GM23338 (cell line): Measurements from ENCODE around the gene KCNAB1. TPM values are rescaled to one million over a fixed set of nuclear protein-coding genes. Genes with fewer than 3 reads are reported as not detected.

Experiments
- ATAC-seq: fragments of 200-7000 bp; cut with Tn5 transposase; 3 replicates; pipeline ENCODE4 v1.9.1; 2020
- DNase-seq: peaks from one replicate; pipeline ENCODE4 v3.0.0-alpha.2; 2015; ENCODE audit warnings: low spot score
- H2AFZ ChIP-seq: fragments of 200-600 bp; sonication (generic); 2 replicates; pipeline ENCODE4 v1.8.0; 2016; ENCODE audit warnings: antibody characterized with exemption, mild to moderate bottlenecking, moderate library complexity
- H3F3A ChIP-seq: fragments of 200-600 bp; sonication (generic); replicated peaks from 2 replicates; pipeline ENCODE4 v1.8.0; 2017; ENCODE audit warnings: antibody characterized with exemption, mixed run types, low read depth
- H3K27ac ChIP-seq: fragments of 200-600 bp; sonication (generic); 2 replicates; pipeline ENCODE4 v1.6.1; 2016; ENCODE audit warnings: low read depth
- H3K27me3 ChIP-seq: fragments of 200-600 bp; sonication (generic); 2 replicates; pipeline ENCODE4 v1.8.0; 2016; ENCODE audit warnings: mild to moderate bottlenecking, mixed run types, moderate library complexity; ENCODE audit not compliant: insufficient read depth
- H3K36me3 ChIP-seq: fragments of 200-600 bp; sonication (generic); 2 replicates; pipeline ENCODE4 v1.8.0; 2016; ENCODE audit warnings: mild to moderate bottlenecking; ENCODE audit not compliant: insufficient read depth
- H3K4me1 ChIP-seq: fragments of 200-600 bp; sonication (generic); 2 replicates; pipeline ENCODE4 v1.8.0; 2016; ENCODE audit warnings: mild to moderate bottlenecking, moderate library complexity; ENCODE audit not compliant: insufficient read depth
- H3K4me2 ChIP-seq: fragments of 200-600 bp; sonication (generic); 2 replicates; pipeline ENCODE4 v1.7.1; 2017; ENCODE audit warnings: mixed run types
- H3K4me3 ChIP-seq: fragments of 200-600 bp; sonication (generic); 2 replicates; pipeline ENCODE4 v1.6.1; 2016; ENCODE audit warnings: mixed run types
- H3K79me2 ChIP-seq: fragments of 200-600 bp; sonication (generic); replicated peaks from 2 replicates; pipeline ENCODE4 v1.8.0; 2017; ENCODE audit warnings: mild to moderate bottlenecking; ENCODE audit not compliant: insufficient read depth
- H3K9me2 ChIP-seq: fragments of 200-600 bp; sonication (generic); 2 replicates; pipeline ENCODE4 v1.8.0; 2017; ENCODE audit not compliant: insufficient read depth
- H4K20me1 ChIP-seq: fragments of 200-600 bp; sonication (generic); replicated peaks from 2 replicates; pipeline ENCODE4 v1.8.0; 2017; ENCODE audit warnings: mild to moderate bottlenecking; ENCODE audit not compliant: insufficient read depth
- H3K27ac Mint-ChIP-seq: 2 replicates; pipeline ENCODE4 v1.8.0; 2020; ENCODE audit warnings: inconsistent platforms, mild to moderate bottlenecking, moderate library complexity, mixed read lengths
- H3K27me3 Mint-ChIP-seq: 3 replicates; pipeline ENCODE4 v1.8.0; 2022; ENCODE audit warnings: low read depth, mild to moderate bottlenecking, moderate library complexity, mixed read lengths, inconsistent platforms; ENCODE audit not compliant: insufficient read depth, poor library complexity
- H3K36me3 Mint-ChIP-seq: 3 replicates; pipeline ENCODE4 v1.8.0; 2021; ENCODE audit warnings: low read depth, mild to moderate bottlenecking, inconsistent platforms, moderate library complexity, mixed read lengths
- H3K4me1 Mint-ChIP-seq: 3 replicates; pipeline ENCODE4 v1.8.0; 2020; ENCODE audit warnings: mild to moderate bottlenecking, inconsistent platforms, mixed read lengths
- H3K4me3 Mint-ChIP-seq: 3 replicates; pipeline ENCODE4 v1.8.0; 2021; ENCODE audit warnings: moderate library complexity, mild to moderate bottlenecking, inconsistent platforms, mixed read lengths
- H3K9me3 Mint-ChIP-seq: 3 replicates; pipeline ENCODE4 v1.8.0; 2020; ENCODE audit warnings: moderate library complexity, mild to moderate bottlenecking, inconsistent platforms, mixed read lengths
- CREB1 ChIP-seq: fragments of 250-450 bp; sonication (Bioruptor Pico); IDR thresholded peaks from 2 replicates; pipeline ENCODE4 v1.5.0; 2020; ENCODE audit warnings: low read depth, mild to moderate bottlenecking, moderate library complexity
- CTCF ChIP-seq, 2 experiments: fragments of 200-600 bp in 1 of 2; sonication (generic) in 1 of 2; conservative IDR thresholded peaks; 2 replicates each; pipeline versions ENCODE4 v1.5.1 to v1.6.1; 2016 to 2017; ENCODE audit warnings: antibody characterized with exemption in 2 of 2, low read depth in 2 of 2, mild to moderate bottlenecking in 2 of 2, moderate library complexity in 1 of 2
- EZH2 ChIP-seq: fragments of 200-600 bp; sonication (generic); IDR thresholded peaks from one replicate; pipeline ENCODE4 v1.8.0; 2017; ENCODE audit warnings: antibody characterized with exemption, mild to moderate bottlenecking, low read depth; ENCODE audit not compliant: unreplicated experiment
- EZH2phosphoT487 ChIP-seq: fragments of 200-600 bp; sonication (generic); IDR thresholded peaks from one replicate; pipeline ENCODE4 v1.8.1; 2018; ENCODE audit warnings: antibody characterized with exemption; ENCODE audit not compliant: unreplicated experiment
- NANOG ChIP-seq: IDR thresholded peaks from 2 replicates; pipeline ENCODE4 v1.6.1; 2016; ENCODE audit warnings: antibody characterized with exemption, borderline replicate concordance
- POLR2AphosphoS5 ChIP-seq: IDR thresholded peaks from 2 replicates; pipeline ENCODE4 v1.6.1; 2016; ENCODE audit warnings: antibody characterized with exemption, low read depth
- STAT1 ChIP-seq: IDR thresholded peaks from one replicate; pipeline ENCODE4 v1.6.1; 2016; ENCODE audit warnings: antibody characterized with exemption; ENCODE audit not compliant: unreplicated experiment
- ZNF331 ChIP-seq: fragments of 250-450 bp; sonication (Bioruptor Pico); IDR thresholded peaks from 2 replicates; pipeline ENCODE4 v1.5.0; 2020; ENCODE audit warnings: low read depth, mild to moderate bottlenecking, moderate library complexity
- ZNF462 ChIP-seq: fragments of 250-450 bp; sonication (Bioruptor Pico); IDR thresholded peaks from 2 replicates; pipeline ENCODE4 v1.5.0; 2020; ENCODE audit warnings: mild to moderate bottlenecking, moderate library complexity
- polyA plus RNA-seq: library from polyadenylated mRNA; unstranded; fragments of >200 nt; fragmentation: Nextera tagmentation; extraction: Ambion mirVana; gene quantifications from 2 replicates; pipeline ENCODE4 v1.2.1, GENCODE V29; 2016
- total RNA-seq: library from RNA; depleted of rRNA; stranded (reverse); fragments of >200 nt; shearing (Covaris generic); gene quantifications from 2 replicates; pipeline ENCODE4 v1.2.3, GENCODE V29; 2014

The KCNAB1 gene
- total and polyA plus RNA-seq, 2 experiments from 2014 or later: 0.69 to 2.6 TPM

- no peak for TF ChIP-seq ZNF462 (CRISPR knock-in tag)
These were observed 438.9 kb downstream of the KCNAB1 start (continued) for GRCh38 chr3:156559321-156559720.

- Mint-ChIP-seq H3K9me3 (no peaks in the 10 kb centered on the region), H3K27me3 (no peaks in the 10 kb centered on the region), H3K4me1 (no peaks in the 10 kb centered on the region), H3K27ac (no peak overlapping the region), H3K4me3 (no peak overlapping the region), H3K36me3 (no peaks in the 10 kb centered on the region)
- Histone ChIP-seq H3K27ac (no peak overlapping the region), H3K4me2 (no peak overlapping the region), H3F3A (no peaks in the 10 kb centered on the region), H3K4me3 (no peak overlapping the region), H4K20me1 (no peaks in the 10 kb centered on the region), H3K9me2 (no peaks in the 10 kb centered on the region), H3K36me3 (no peaks in the 10 kb centered on the region), H3K4me1 (no peaks in the 10 kb centered on the region), H3K27me3 (no peaks in the 10 kb centered on the region), H3K79me2 (no peaks in the 10 kb centered on the region), H2AFZ (no peak overlapping the region)
- ATAC-seq (no peak), DNase-seq (no peak)
- no peak for TF ChIP-seq STAT1
- TF ChIP-seq ZNF331 (CRISPR knock-in tag): no peak
- no peak for TF ChIP-seq CREB1
- TF ChIP-seq NANOG: no peak
- TF ChIP-seq POLR2AphosphoS5: no peak
- TF ChIP-seq EZH2: no peak
- no peak for TF ChIP-seq CTCF (conservative IDR thresholded peaks at IDR 0.05; ENCODE audit: low read depth in 2 of 2)
- no peak for TF ChIP-seq ZNF462 (CRISPR knock-in tag)
- TF ChIP-seq EZH2phosphoT487: no peak
These were observed 441.2 kb downstream of the KCNAB1 start for GRCh38 chr3:156561533-156561932.
